Panc1 (cell line): ENCODE results near the gene KLK14. TPM values are rescaled to one million over a fixed set of nuclear protein-coding genes. Genes with fewer than 3 reads are reported as not detected.

Experiments
- ATAC-seq: fragments of 200-7000 bp; cut with Tn5 transposase; 2 replicates; pipeline ENCODE4 v1.9.1; 2020; ENCODE audit warnings: mild to moderate bottlenecking, moderate library complexity
- BruUV-seq: library from RNA; stranded (reverse); fragments of 400-500 nt; replicated peaks from 2 replicates; lab custom pipeline; 2021; lab: Mats Ljungman, UMichigan
- CTCF ChIA-PET: fragments of 300-600 bp; sonication (Branson Sonifier 250); formaldehyde crosslinking; loops from one replicate; lab custom pipeline; 2022; ENCODE audit warnings: antibody characterized with exemption; lab: Charles Lee
- POLR2A ChIA-PET: fragments of 300-600 bp; sonication (Branson Sonifier 250); formaldehyde crosslinking; loops from one replicate; lab custom pipeline; 2022; ENCODE audit warnings: antibody characterized with exemption; lab: Charles Lee
- DNase-seq: peaks from one replicate; pipeline ENCODE4 v3.0.0-alpha.2; 2010; ENCODE audit warnings: low read depth, low spot score
- H3K27ac ChIP-seq: 2 replicates; pipeline ENCODE4 v1.5.1; 2011; ENCODE audit warnings: mild to moderate bottlenecking, low read length, inconsistent platforms
- H3K27me3 ChIP-seq: fragments of 200-500 bp; sonication (Bioruptor generic); 2 replicates; pipeline ENCODE4 v1.6.0; 2014; ENCODE audit warnings: low read length, inconsistent platforms; ENCODE audit not compliant: control insufficient read depth, insufficient read depth
- H3K36me3 ChIP-seq: fragments of 200-500 bp; sonication (Bioruptor generic); 2 replicates; pipeline ENCODE4 v1.5.1; 2014; ENCODE audit warnings: inconsistent platforms, mild to moderate bottlenecking, low read length, moderate library complexity; ENCODE audit not compliant: control insufficient read depth, insufficient read depth
- H3K4me1 ChIP-seq: 2 replicates; pipeline ENCODE4 v1.5.1; 2011; ENCODE audit warnings: inconsistent platforms, mild to moderate bottlenecking, low read length, moderate library complexity; ENCODE audit not compliant: control insufficient read depth, insufficient read depth
- H3K4me3 ChIP-seq, 2 experiments: 2 replicates each; pipeline ENCODE4 v1.5.1; 2011 to 2012; ENCODE audit warnings: low read depth in 2 of 2, low read length in 2 of 2, mild to moderate bottlenecking in 2 of 2, inconsistent platforms in 1 of 2, moderate library complexity in 1 of 2
- H3K9me3 ChIP-seq: fragments of 200-500 bp; sonication (Bioruptor generic); 2 replicates; pipeline ENCODE4 v1.5.1; 2014; ENCODE audit warnings: low read depth, mild to moderate bottlenecking, inconsistent platforms, low read length, moderate library complexity; ENCODE audit not compliant: control insufficient read depth, insufficient read depth
- CTCF ChIP-seq: fragments of 450-650 bp; IDR thresholded peaks from 2 replicates; pipeline ENCODE4 v1.5.1; 2017; ENCODE audit warnings: mild to moderate bottlenecking
- POLR2AphosphoS5 ChIP-seq: IDR thresholded peaks from 2 replicates; pipeline ENCODE4 v1.6.1; 2012; ENCODE audit warnings: mild to moderate bottlenecking, low read depth, low read length, moderate library complexity
- REST ChIP-seq, 2 experiments: IDR thresholded peaks; 2 replicates each; pipeline ENCODE4 v1.6.1; 2011 to 2012; ENCODE audit warnings: low read depth in 2 of 2, control low read depth in 1 of 2, low read length in 1 of 2, mild to moderate bottlenecking in 1 of 2, moderate library complexity in 1 of 2; ENCODE audit not compliant: insufficient read depth in 1 of 2
- SIN3A ChIP-seq: IDR thresholded peaks from 2 replicates; pipeline ENCODE4 v1.6.1; 2012; ENCODE audit warnings: low read depth, mild to moderate bottlenecking, low read length, moderate library complexity, borderline replicate concordance; ENCODE audit not compliant: insufficient read depth
- TCF7L2 ChIP-seq: IDR thresholded peaks from 2 replicates; pipeline ENCODE4 v1.6.1; 2011; ENCODE audit warnings: mild to moderate bottlenecking, low read depth, low read length, inconsistent platforms
- in situ Hi-C: cut with HindIII; loops from 2 replicates; pipeline ENCODE4 v1.10.0; 2016; ENCODE audit warnings: low sequenced_read_pairs, low pct_unique_long_range_greater_than_20kb
- intact Hi-C: fragments of 100-400 bp; cut with micrococcal nuclease; formaldehyde crosslinking; loops from one replicate; pipeline ENCODE4 v1.10.0; 2022; ENCODE audit not compliant: unreplicated experiment
- total RNA-seq: library from RNA; stranded (reverse); gene quantifications from one replicate; pipeline ENCODE4 v1.2.1, GENCODE V29; 2021; ENCODE audit not compliant: unreplicated experiment

KLK14 gene
- total RNA-seq, 1 experiment from 2014 or later = not detected

DNA sequence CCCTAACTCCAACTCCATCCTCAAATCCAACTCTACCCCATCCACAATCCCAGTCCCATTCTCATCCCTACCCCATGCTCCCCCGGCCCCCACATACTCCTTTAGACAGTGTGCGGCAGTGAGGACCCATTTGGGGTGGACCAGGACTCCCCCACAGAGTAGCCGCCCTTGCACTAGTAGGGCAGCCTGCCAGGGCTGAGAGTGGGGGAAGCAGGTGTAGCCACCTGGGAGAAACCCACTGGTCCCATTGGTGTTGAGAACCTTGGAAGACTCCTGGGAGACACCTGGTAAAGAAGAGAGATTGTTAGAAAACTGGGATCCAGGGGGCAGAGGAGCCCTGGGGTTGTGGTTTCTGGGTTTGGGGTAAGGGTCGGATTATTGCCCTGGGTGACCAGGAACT lies 22.4 kb downstream of the KLK14 start:
- ChIA-PET POLR2A (no interaction called here), CTCF (no interaction called here)
- in situ Hi-C loops (no loop called here), intact Hi-C loops (no loop called here)
- BruUV-seq = no TSS peak
- no peaks in the 10 kb centered on the region for H3K4me1 ChIP-seq
- H3K27ac ChIP-seq = no peak overlapping the region
- no peaks in the 10 kb centered on the region for H3K36me3 ChIP-seq
- no peak for TF ChIP-seq CTCF
- no peak for TF ChIP-seq TCF7L2
- no peak for TF ChIP-seq REST (IDR thresholded peaks at IDR 0.05; ENCODE audit: insufficient read depth in 1 of 2, low read depth in 2 of 2, low read length in 1 of 2)
- TF ChIP-seq SIN3A = no peak
- no peaks in the 10 kb centered on the region for H3K9me3 ChIP-seq
- H3K27me3 ChIP-seq = no peaks in the 10 kb centered on the region; the same call in 1 of the 2 replicates
- ATAC-seq (no peak), DNase-seq (no peak)
- H3K4me3 ChIP-seq = no peak overlapping the region

DNA sequence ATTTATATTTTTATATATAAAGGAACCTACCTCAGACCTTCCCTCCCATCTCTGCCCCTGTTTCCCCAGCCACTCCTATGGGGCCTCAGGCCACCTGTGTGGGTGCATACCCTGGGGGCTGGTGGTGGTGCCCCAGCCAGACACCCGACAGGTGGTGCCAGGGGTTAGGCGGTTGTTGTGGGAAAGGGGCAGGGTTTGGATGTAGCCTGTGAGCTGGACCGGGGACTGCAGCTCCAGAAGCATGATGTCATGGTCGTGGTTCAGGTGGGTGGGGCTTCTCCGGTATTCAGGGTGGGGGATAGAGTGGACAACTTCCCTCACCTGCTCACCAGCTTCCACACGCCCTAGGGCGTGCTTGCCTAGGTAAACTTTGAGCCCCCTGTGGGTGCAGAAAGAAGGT lies 23.0 kb downstream of the KLK14 start:
- no peaks in the 10 kb centered on the region for H3K9me3 ChIP-seq
- ChIA-PET POLR2A (no interaction called here), CTCF (no interaction called here)
- DNase-seq (no peak), ATAC-seq (no peak)
- no peaks in the 10 kb centered on the region for H3K36me3 ChIP-seq
- no peak overlapping the region for H3K4me3 ChIP-seq
- H3K27me3 ChIP-seq = no peaks in the 10 kb centered on the region; the same call in 1 of the 2 replicates
- in situ Hi-C loops = no loop called here
- H3K4me1 ChIP-seq = no peaks in the 10 kb centered on the region
- no TSS peak for BruUV-seq
- intact Hi-C loops = no loop called here
- H3K27ac ChIP-seq = no peak overlapping the region
- TF ChIP-seq POLR2AphosphoS5 (no peak), SIN3A (no peak), REST (IDR thresholded peaks at IDR 0.05; ENCODE audit: insufficient read depth in 1 of 2, low read depth in 2 of 2, low read length in 1 of 2) (no peak), CTCF (no peak), TCF7L2 (no peak)
